AG04449 (cell line): ENCODE data around the gene CCIN.

Experiments
- CTCF ChIA-PET: fragments of 350-600 bp; formaldehyde crosslinking; extraction: SDS; loops from one replicate; lab custom pipeline; 2021; ENCODE audit warnings: antibody characterized with exemption; lab: Yijun Ruan, JAX
- POLR2A ChIA-PET: fragments of 400-600, 350-600 bp; formaldehyde crosslinking; extraction: SDS; loops from one replicate; lab custom pipeline; 2020; ENCODE audit warnings: antibody characterized with exemption, inconsistent platforms; lab: Yijun Ruan, JAX
- DNase-seq: peaks from one replicate; pipeline ENCODE4 v3.0.0-alpha.2; 2010; ENCODE audit warnings: low read depth, low spot score
- H3K4me3 ChIP-seq: 2 replicates; pipeline ENCODE4 v1.5.1; 2011; ENCODE audit warnings: low read depth, mild to moderate bottlenecking, control low read depth, low read length
- CTCF ChIP-seq: IDR thresholded peaks from one replicate; pipeline ENCODE4 v1.5.1; 2011; ENCODE audit warnings: mild to moderate bottlenecking, moderate library complexity, low read length, control low read depth, inconsistent platforms; ENCODE audit not compliant: insufficient read depth; ENCODE audit errors: missing control alignments

The CCIN gene

GRCh38 chr9:36169166-36169565 lies at the start of gene CCIN:
Gene CCIN (plus strand): TSS chr9:36169388. CDS start chr9:36169503, 115 bp downstream.
- no peak for DNase-seq
- POLR2A ChIA-PET = interaction anchor here (0.7 to 1.2 kb wide), 2 partner anchors 12 to 21 kb away, joined by 3 read pairs; partner anchors contain the start of gene CLTA
- H3K4me3 ChIP-seq = no peak within 1 kb of the TSS
- CTCF ChIA-PET = interaction anchor here (0.9 to 4.0 kb wide), 5 partner anchors 20 to 214 kb away, joined by 3 to 35 read pairs (median 5); no protein-coding TSS in a partner anchor
- no peak for TF ChIP-seq CTCF

GRCh38 chr9:36119476-36119875 lies 49.7 kb upstream of the CCIN start:
- CTCF ChIA-PET = interaction anchor here (1.3 kb wide), 1 partner anchor 14 kb away, joined by 8 read pairs; no protein-coding TSS in a partner anchor
- POLR2A ChIA-PET = interaction anchor here (1.0 kb wide), 1 partner anchor 24 kb away, joined by 4 read pairs; no protein-coding TSS in a partner anchor
- no peak for TF ChIP-seq CTCF
- DNase-seq = no peak
- H3K4me3 ChIP-seq = no peak overlapping the region

- no peak overlapping the region for H3K4me3 ChIP-seq
- DNase-seq = no peak
- POLR2A ChIA-PET = no interaction called here
- CTCF ChIA-PET = no interaction called here
- TF ChIP-seq CTCF = no peak
Measured at GRCh38 chr9:36120705-36121104, 48.5 kb upstream of the CCIN start.

- TF ChIP-seq CTCF = no peak
- POLR2A ChIA-PET = no interaction called here
Measured at GRCh38 chr9:36121971-36122370, 47.2 kb upstream of the CCIN start.

GRCh38 chr9:36123515-36123914 lies 45.7 kb upstream of the CCIN start:
- DNase-seq = no peak
- no peak for TF ChIP-seq CTCF
- ChIA-PET POLR2A (no interaction called here), CTCF (interaction anchor here (0.9 to 1.9 kb wide), 4 partner anchors 10 to 43 kb away, joined by 3 to 7 read pairs (median 4); no protein-coding TSS in a partner anchor)
- H3K4me3 ChIP-seq = no peak overlapping the region

More at GRCh38 chr9:36121971-36122370, 47.2 kb upstream of the CCIN start:
- DNase-seq = no peak
- H3K4me3 ChIP-seq = no peak overlapping the region
- CTCF ChIA-PET = no interaction called here

GRCh38 chr9:36125062-36125855 lies 43.9 kb upstream of the CCIN start:
- no peak for TF ChIP-seq CTCF
- no peak for DNase-seq
- POLR2A ChIA-PET = interaction anchor here (1.1 to 1.3 kb wide), 2 partner anchors 20 to 23 kb away, joined by 3 read pairs; no protein-coding TSS in a partner anchor
- CTCF ChIA-PET = interaction anchor here (1.0 to 1.7 kb wide), 5 partner anchors 9 to 41 kb away, joined by 3 to 7 read pairs (median 4); no protein-coding TSS in a partner anchor
- H3K4me3 ChIP-seq = no peak overlapping the region
